ENCODE data around the gene FAM13A. TPM values are rescaled to one million over a fixed set of nuclear protein-coding genes. Genes with fewer than 3 reads are reported as not detected.

FAM13A gene
- total and polyA plus RNA-seq, 10 donors: 2.7 to 24.9 (median 18.3) TPM

DNA sequence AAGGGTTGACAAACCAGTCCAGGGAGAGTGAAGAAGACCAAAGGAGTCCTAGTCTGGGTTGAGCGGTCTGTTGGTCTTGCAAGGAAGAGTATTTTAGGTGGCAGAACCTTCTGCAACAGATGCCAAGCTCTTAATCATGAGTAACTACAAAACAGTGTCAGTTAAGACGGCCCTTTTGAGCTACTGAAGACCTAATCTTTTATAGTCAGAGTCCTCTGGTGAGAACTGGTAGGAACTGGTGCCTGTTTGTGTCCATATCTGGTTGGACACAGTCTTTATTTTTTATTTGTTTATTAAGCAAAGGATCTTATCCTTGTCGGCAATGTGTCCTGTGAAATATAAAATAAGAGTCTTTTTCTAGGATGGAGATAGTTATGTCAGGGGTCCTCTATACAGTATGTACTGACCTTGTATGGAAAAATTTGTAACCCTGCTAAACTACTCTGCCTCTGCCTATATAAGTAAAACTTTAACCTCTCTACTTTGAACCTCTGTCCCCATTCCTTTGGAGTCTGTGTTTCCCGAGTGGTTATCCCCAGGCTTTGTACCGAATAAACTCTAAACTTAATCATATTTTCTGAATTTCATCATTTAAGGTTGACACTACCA is 47.1 kb downstream of the FAM13A start:
- H3K27me3 ChIP-seq (replicated peaks in 1 of 7): no peaks in the 10 kb centered on the region
- no peak overlapping the region for H3K27ac ChIP-seq
- TF ChIP-seq POLR2AphosphoS5 (IDR thresholded peaks at IDR 0.05): no peak
- TF ChIP-seq, protein P1, sequence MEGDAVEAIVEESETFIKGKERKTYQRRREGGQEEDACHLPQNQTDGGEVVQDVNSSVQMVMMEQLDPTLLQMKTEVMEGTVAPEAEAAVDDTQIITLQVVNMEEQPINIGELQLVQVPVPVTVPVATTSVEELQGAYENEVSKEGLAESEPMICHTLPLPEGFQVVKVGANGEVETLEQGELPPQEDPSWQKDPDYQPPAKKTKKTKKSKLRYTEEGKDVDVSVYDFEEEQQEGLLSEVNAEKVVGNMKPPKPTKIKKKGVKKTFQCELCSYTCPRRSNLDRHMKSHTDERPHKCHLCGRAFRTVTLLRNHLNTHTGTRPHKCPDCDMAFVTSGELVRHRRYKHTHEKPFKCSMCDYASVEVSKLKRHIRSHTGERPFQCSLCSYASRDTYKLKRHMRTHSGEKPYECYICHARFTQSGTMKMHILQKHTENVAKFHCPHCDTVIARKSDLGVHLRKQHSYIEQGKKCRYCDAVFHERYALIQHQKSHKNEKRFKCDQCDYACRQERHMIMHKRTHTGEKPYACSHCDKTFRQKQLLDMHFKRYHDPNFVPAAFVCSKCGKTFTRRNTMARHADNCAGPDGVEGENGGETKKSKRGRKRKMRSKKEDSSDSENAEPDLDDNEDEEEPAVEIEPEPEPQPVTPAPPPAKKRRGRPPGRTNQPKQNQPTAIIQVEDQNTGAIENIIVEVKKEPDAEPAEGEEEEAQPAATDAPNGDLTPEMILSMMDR (IDR thresholded peaks at IDR 0.05 in 8 of 11, conservative IDR thresholded peaks at IDR 0.05 in 3 of 11): no peak
- TF ChIP-seq POLR2A (IDR thresholded peaks at IDR 0.05): no peak
- no peaks in the 10 kb centered on the region for H3K4me1 ChIP-seq
- no peak overlapping the region for H3K4me3 ChIP-seq
- 89 to 97% (median 92%) methylated on average over 5 of the region's 5 CpGs for WGBS, 5 donors
- no peak for DNase-seq
- intact Hi-C loops (cut with DNase I; ENCODE audit: low total_unique reads): loop anchor here (10.0 kb wide), 1 partner anchor 345 kb away; no protein-coding TSS in a partner anchor
- peaks cover 0 to 12% (median 10%) of the 10 kb centered on the region in 8 donors for H3K9me3 ChIP-seq
- H3K36me3 ChIP-seq: peaks cover 0 to 13% (median 0%) of the 10 kb centered on the region in 6 donors

DNA sequence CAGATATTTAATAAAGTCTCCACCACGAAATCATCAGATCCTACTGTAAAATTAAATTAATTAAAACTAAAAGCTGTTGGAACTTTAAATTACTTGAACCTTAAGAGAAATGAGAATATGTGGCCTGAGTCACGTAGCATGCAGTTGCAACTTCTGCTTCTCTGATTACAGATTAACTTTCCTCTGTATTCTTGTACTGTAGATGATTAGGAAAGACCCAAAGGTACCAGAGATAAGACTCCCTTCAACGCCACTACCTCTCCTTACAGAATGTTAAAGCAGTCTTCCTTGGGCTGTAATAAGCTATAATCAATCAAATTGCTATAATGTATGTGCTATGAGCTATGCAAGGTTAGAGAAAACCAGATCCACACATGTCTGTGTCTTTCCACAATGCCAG is 47.9 kb downstream of the FAM13A start:
- DNase-seq: no peak
- no peak for TF ChIP-seq POLR2AphosphoS5 (IDR thresholded peaks at IDR 0.05)
- TF ChIP-seq POLR2A (IDR thresholded peaks at IDR 0.05): no peak
- peaks cover 0 to 4% (median 3%) of the 10 kb centered on the region in 8 donors for H3K9me3 ChIP-seq
- no peaks in the 10 kb centered on the region for H3K27me3 ChIP-seq (replicated peaks in 1 of 7)
- no peak overlapping the region for H3K27ac ChIP-seq
- peaks cover 0 to 6% (median 0%) of the 10 kb centered on the region in 6 donors for H3K36me3 ChIP-seq
- 73 to 90% (median 85%) methylated on average over 3 of the region's 3 CpGs for WGBS, 5 donors
- intact Hi-C loops (cut with DNase I; ENCODE audit: low total_unique reads): no loop called here
- H3K4me1 ChIP-seq: no peaks in the 10 kb centered on the region
- H3K4me3 ChIP-seq: no peak overlapping the region

DNA sequence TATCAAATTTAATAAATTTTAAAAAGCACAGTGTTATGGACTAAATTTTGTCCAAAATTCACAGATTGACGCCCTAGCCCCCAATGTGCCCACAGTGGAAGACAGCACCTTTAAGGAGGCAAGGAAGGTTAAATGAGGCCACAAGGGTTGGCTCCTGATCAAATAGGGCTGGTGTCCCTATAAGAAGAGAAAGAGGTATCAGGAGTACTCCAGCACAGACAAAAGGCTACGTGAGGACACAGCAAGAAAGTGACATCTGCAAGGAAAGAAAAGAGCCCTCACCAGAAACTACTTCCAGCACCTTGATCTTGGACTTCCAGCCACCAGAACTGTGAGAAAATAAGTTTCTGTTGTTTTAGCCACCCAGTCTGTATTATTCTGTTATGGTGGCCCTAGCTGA is 48.8 kb downstream of the FAM13A start:
- Histone ChIP-seq H3K9me3 (peaks cover 0 to 4% (median 0%) of the 10 kb centered on the region in 8 donors), H3K4me1 (no peaks in the 10 kb centered on the region), H3K27ac (no peak overlapping the region), H3K4me3 (no peak overlapping the region), H3K27me3 (replicated peaks in 1 of 7) (no peaks in the 10 kb centered on the region), H3K36me3 (peaks cover 0 to 6% (median 0%) of the 10 kb centered on the region in 6 donors)
- TF ChIP-seq, protein P1 (IDR thresholded peaks at IDR 0.05 in 8 of 11, conservative IDR thresholded peaks at IDR 0.05 in 3 of 11): no peak
- TF ChIP-seq POLR2AphosphoS5 (IDR thresholded peaks at IDR 0.05): no peak
- no peak for TF ChIP-seq POLR2A (IDR thresholded peaks at IDR 0.05)
- 87 to 96% (median 93%) methylated on average over 2 of the region's 2 CpGs for WGBS, 5 donors
- no peak for DNase-seq
- intact Hi-C loops (cut with DNase I; ENCODE audit: low total_unique reads): no loop called here

DNA sequence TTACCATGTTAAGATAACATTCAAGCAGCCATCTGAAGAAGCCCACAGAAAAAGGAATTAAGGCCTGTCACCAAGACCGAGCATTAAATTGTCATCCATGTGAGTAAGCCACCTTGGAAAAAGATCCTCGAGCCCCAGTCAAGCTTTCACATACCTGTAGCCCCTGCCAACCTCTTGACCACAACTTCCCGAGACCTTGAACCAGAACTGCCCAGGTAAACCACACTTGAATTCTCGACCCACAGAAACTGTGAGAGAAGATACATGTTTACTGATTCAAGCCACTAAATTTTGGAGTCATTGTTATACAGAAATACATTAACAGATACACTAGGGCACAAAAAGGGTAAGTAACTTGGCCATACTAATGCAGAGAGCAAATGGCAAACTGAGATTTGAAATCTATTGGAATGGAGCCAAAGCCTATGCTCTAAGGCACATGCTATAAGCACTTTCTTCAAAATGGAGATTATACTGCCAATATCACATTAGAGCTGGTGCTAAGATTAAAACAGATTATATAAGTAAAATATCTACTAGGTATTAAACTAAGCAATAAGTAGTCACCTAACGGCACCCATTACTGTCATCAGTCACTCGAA is 49.5 kb downstream of the FAM13A start:
- intact Hi-C loops (cut with DNase I; ENCODE audit: low total_unique reads): no loop called here
- H3K4me3 ChIP-seq: no peak overlapping the region

More for the DNA sequence above, 49.5 kb downstream of the FAM13A start:
- 84 to 98% (median 91%) methylated on average over 6 of the region's 6 CpGs for WGBS, 5 donors
- no peak for DNase-seq
- H3K9me3 ChIP-seq: peaks cover 0 to 4% (median 0%) of the 10 kb centered on the region in 8 donors
- no peak for TF ChIP-seq POLR2AphosphoS5 (IDR thresholded peaks at IDR 0.05)
- TF ChIP-seq, protein P1 (IDR thresholded peaks at IDR 0.05 in 8 of 11, conservative IDR thresholded peaks at IDR 0.05 in 3 of 11): no peak
- no peak for TF ChIP-seq POLR2A (IDR thresholded peaks at IDR 0.05)
- no peaks in the 10 kb centered on the region for H3K27me3 ChIP-seq (replicated peaks in 1 of 7)
- no peaks in the 10 kb centered on the region for H3K4me1 ChIP-seq
- H3K27ac ChIP-seq: no peak overlapping the region
- peaks cover 0 to 6% (median 0%) of the 10 kb centered on the region in 6 donors for H3K36me3 ChIP-seq
